ENCODE results near the gene ZNF12. TPM values are rescaled to one million over a fixed set of nuclear protein-coding genes. Genes with fewer than 3 reads are reported as not detected.
"Not testable (repeated sequence)": the region's sequence is repeated elsewhere in the genome, so short reads cannot be mapped to it uniquely, and the experiment has no call there.

Gene ZNF12
- total RNA-seq, 1 donor from 2014 or later, result 11.1 TPM

DNA sequence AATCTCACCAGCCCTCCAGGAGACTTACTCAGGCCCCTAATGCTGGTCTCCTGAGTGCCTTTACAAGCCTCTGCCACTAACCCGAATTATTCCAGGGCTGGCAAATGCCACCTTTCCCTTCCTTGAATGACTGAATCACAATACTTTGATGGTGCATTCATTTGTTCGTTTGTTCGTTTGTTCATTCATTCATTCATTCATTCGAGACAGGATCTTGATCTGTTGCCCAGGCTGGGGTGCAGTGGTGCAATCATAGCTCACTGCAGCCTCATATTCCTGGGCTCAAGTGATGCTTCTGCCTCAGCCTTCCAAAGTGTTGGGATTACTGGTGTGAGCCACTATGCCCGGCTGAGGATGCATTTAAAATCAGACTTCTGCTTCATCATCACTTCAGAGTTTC, 6.0 kb downstream of the ZNF12 start:
- no peak for DNase-seq (ENCODE audit: extremely low read depth, low read depth, low spot score)

DNA sequence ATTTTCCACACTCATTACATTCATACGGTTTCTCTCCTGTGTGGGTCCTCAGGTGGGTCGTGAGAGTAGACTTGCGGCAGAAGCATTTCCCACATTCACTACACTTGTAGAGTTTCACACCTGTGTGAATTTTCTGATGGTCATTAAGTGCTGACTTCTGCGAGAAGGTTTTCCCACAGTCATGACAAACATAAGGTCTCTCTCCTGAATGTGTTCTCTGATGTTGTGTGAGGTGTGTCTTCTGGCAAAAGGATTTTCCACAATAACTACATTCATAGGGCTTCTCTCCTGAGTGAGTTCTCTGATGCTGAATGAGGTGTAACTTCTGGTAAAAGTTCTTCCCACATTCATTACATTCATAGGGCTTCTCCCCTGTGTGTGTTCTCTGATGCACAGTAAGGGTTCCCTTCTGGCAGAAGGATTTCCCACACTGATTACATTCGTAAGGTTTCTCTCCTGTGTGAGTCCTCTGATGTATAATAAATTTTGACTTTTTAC, 15.1 kb downstream of the ZNF12 start:
- DNase-seq (ENCODE audit: extremely low read depth, low read depth, low spot score), result no peak

DNA sequence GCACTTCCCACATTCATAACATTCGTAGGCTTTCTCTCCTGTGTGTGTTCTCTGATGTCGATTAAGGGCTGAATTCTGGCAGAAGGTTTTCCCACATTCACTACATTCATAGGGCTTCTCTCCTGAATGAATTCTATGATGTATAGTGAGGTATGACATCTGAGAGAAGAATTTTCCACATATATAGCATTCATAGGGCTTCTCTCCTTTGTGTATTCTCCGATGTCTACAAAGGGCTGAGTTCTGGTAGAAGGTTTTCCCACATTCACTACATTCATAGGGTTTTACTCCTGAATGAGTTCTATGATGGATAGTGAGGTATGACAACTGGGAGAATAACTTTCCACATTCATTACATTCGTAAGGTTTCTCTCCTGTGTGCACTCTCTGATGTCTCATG, 15.6 kb downstream of the ZNF12 start:
- DNase-seq (ENCODE audit: extremely low read depth, low read depth, low spot score), result no peak

DNA sequence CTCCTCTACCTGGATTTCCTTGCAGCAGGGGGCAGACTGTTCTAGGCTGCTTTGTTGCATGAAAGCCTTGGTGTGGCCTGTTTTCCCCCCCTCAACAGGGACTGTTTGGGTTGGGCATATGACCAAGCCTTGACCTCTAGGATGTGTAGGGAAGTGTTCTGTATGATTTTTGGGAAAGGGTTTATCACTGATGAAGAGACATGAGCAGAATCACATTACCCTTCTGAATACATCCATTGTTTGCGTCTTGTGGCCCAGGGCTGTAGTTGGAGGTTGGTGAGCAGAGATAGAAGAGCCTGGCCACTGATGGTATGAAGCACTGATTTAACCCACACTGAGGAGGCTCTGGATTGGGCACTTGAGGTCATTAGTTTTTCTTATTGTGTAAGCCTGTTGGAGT, 26.6 kb downstream of the ZNF12 start:
- no peak for DNase-seq (ENCODE audit: extremely low read depth, low read depth, low spot score)

DNA sequence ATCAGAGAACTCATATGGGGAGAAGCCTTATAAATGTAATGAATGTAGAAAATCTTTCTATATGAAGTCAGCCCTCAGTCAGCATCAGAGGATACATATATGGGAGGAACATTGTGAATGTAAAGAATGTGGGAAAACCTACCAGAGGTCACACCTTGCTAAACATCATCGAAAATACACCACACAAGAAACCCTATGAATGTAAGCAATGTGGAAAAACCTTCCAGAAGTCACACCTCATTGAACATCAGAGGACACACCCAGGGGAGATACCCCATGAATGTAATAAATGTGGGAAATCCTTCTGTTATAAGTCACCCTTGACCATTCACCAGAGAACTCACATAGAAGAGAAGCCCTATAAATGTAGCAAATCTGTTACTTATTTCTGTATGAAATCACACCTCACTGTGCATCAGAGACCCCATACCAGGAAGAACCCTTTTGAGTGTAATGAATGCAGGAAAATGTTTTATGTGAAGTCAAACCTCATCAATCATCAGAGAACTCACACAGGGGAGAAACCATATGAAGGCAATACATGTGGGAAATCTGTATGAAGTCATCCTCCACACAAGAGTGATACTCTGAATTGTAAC, 30.8 kb downstream of the ZNF12 start:
- no peak for DNase-seq (ENCODE audit: extremely low read depth, low read depth, low spot score)

DNA sequence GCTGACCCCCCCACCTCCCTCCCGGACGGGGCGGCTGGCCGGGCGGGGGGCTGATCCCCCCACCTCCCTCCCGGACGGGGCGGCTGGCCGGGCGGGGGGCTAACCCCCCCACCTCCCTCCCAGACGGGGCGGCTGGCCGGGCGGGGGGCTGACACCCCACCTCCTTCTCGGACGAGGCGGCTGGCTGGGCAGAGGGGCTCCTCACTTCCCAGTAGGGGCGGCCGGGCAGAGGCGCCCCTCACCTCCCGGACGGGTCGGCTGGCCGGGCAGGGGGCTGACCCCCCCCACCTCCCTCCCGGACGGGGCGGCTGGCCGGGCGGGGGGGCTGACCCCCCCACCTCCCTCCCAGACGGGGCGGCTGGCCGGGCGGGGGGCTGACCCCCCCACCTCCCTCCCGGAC, 35.9 kb downstream of the ZNF12 start:
- DNase-seq (ENCODE audit: extremely low read depth, low read depth, low spot score), result not testable (repeated sequence)

DNA sequence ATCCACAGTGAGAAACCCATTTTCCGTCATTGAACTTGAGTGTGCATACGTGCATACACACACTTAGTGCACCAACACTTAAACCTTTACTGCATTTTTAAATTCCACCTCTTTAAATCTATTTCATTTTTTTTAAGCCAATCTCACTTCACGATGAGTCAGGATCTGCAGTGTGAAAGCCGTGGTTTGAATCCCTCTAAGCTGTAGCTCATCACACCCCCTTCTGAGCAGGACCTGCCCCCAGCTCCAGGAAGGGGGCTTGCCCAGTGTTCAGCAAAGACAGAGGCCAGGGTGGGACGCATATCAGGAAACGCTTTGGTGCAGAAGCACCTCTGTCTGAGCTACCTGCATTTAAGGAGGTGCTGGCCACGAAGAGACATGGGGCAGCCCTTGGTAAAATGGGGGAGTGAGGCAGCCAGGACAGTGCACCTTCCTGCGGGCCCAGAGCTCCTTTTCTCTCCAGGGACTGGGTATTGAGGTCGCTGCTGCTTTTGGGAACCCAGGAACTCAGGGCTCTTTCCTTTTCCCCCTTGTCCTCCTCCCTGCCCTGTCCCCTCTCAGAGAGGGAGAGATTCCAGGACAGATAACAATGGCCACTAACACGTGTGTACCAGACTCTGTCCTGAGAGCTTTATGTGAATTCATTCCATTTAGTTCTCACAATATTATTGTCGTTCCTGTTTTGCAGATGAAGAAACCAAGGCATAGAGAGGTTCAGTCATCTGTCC, 48.0 kb downstream of the ZNF12 start:
- no peak for DNase-seq (ENCODE audit: extremely low read depth, low read depth, low spot score)

DNA sequence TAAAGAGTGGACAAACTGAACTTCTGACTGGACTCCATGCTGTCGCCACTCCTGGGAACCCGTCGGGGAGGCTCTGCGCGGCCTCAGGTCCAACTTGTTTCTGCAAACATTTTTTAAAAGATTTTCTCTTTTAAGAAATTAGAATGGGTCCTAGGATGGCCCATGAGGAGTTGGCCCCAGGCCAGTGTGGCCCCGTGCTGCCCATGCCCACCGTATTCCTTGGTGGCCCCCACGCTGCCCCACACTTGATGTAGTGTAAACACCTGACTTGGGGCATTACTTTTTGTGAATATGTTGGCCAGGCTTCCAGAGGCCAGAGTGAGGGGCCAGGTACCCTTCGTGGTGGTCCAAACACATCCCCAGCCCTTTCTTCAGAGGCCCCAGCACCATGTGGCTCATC, 50.3 kb downstream of the ZNF12 start:
- DNase-seq (ENCODE audit: extremely low read depth, low read depth, low spot score), result no peak

DNA sequence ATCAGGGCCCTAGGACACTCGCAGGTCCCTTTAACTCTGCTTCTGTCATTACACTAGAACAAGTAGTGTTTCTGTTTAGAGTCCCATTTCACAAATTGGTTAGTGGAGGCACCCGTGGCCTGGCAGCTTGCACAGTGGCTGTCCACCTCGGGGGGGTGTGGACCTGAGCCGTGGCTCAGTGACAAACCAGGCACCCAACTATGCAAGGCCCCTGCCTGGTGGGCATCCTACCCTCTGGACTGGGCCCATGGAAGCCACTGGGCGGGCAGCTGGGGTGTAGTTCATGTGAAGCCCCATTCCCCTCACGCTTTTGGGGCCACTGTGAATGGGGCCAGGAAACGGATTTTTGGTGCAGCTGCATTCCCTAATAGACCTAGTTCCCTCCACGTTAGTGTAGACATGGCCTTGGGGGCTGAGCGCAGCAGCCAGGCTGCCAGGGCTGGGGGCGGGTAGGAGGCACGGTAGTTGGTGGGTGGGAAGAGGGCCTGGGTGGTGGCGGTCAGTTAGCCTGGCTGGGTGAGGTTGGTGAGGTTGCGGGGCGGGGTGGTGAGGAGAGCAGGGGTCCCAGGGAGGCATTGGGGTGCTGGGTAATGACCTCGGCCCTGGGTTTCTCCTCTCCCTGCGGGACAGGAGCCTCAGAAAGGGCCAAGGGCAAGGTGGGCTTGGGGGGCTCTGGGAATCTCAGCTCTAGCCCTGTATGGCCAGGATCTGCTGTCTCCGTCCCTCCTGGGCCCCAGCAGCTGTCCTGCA, 50.9 kb downstream of the ZNF12 start:
- no peak for DNase-seq (ENCODE audit: extremely low read depth, low read depth, low spot score)

DNA sequence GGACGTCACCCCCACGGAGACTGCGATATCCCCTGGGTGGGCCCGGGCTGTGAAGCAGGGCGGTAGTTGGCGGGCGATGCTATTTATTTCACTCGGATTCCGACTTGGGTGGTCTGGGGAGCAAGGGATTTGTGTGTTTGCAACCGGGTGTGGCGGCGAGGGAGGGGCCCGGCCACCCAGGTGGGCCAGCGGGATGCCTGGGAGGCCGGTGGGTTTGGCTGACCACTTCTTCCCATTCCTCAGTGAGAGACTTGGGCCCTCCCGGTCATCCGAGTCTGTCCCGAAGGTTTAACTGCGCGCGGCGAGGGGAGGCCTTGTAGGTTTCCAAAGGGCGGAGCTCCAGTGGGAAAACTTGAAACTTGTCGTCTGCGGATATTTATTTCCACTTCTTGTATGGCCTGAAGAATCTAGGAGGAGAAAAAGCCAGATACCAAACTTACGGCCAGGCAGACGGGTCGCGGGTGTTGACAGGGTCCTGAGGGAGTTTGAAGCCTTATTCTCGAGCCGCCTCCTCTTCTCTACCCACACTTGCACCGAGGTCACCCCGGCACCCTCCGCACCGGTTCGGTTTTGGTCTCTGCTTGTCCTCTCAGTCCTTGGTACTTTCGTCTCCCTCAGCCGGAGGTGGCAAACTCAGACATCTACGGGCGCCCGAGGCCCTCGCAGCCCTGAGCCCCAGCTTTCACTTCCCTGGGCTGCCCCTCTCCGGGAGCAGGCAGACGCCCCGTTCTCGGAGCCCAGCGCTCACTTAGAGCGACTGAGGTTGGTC, 51.7 kb downstream of the ZNF12 start:
- DNase-seq (ENCODE audit: extremely low read depth, low read depth, low spot score), result no peak

DNA sequence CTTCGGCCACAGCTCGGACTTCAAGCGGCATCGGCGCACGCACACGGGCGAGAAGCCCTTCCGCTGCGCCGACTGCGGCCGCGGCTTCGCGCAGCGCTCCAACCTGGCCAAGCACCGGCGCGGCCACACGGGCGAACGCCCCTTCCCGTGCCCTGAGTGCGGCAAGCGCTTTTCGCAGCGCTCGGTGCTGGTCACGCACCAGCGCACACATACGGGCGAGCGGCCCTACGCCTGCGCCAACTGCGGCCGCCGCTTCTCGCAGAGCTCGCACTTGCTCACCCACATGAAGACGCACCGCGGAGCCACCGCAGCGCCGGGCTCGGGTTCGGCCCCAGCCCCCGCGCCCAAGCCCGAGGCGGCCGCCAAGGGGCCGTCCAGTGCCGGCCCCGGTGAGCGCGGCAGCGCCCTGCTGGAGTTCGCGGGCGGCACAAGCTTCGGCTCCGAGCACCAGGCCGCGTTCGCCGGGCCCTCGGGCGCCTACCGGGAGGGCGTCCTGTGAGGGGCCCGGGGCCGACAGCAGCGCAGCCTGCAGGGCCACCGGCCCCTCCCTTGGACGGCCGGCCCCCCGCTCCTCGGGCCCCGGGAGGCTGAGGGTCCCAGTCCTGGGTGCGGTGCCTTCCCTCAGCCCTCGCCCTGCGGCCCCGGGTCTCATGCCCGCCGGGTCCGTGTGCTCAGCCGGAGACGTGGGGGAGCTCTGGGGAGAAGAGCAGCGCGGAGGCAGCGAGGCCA, 52.5 kb downstream of the ZNF12 start:
- no peak for DNase-seq (ENCODE audit: extremely low read depth, low read depth, low spot score)

DNA sequence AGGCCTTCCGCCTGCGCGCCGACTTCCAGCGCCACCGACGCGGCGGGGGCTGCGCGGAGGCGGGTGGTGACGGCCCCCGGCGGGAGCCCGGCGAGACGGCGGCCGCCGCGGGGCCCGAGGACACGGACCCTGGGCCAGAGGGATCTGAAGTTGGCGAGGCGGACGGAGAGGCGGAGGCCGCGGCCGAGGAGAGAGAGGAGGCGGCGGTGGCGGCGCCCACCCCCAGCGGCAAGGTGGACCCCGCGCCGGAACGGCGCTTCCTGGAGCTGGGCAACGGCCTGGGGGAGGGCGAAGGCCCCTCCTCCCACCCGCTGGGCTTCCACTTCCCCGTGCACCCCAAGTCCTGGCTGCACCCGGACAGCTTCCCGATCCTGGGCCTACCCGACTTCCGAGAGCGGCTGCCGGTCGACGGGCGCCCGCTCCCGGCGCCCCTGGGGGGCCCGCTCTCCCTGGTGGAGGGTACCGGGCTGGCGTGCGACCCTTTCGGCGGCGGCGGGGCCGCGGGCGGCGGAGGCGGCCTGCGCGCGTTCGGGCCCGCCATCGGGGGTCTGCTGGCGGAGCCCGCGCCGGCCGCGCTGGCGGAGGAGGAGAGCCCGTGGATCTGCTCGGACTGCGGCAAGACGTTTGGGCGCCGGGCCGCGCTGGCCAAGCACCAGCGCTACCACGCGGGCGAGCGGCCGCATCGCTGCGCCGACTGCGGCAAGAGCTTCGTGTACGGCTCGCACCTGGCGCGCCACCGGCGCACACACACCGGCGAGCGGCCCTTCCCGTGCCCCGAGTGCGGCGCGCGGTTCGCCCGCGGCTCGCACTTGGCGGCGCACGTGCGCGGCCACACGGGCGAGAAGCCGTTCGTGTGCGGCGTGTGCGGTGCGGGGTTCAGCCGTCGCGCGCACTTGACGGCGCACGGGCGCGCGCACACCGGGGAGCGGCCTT, 53.4 kb downstream of the ZNF12 start:
- no peak for DNase-seq (ENCODE audit: extremely low read depth, low read depth, low spot score)

DNA sequence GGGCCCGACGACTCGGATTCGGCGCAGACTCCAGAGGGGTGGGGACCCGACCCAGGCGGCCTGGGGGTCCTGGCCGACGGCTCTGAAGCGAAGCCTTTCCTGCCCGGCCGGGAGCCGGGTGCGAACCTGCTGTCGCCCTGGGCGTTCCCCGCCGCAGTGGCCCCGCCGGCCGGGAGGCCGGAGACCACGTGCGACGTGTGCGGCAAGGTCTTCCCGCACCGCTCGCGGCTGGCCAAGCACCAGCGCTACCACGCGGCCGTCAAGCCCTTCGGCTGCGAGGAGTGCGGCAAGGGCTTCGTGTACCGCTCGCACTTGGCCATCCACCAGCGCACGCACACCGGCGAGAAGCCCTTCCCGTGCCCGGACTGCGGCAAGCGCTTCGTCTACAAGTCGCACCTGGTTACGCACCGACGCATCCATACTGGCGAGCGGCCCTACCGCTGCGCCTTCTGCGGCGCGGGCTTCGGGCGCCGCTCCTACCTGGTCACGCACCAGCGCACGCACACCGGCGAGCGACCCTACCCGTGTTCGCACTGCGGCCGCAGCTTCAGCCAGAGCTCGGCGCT, 54.2 kb downstream of the ZNF12 start:
- no peak for DNase-seq (ENCODE audit: extremely low read depth, low read depth, low spot score)

DNA sequence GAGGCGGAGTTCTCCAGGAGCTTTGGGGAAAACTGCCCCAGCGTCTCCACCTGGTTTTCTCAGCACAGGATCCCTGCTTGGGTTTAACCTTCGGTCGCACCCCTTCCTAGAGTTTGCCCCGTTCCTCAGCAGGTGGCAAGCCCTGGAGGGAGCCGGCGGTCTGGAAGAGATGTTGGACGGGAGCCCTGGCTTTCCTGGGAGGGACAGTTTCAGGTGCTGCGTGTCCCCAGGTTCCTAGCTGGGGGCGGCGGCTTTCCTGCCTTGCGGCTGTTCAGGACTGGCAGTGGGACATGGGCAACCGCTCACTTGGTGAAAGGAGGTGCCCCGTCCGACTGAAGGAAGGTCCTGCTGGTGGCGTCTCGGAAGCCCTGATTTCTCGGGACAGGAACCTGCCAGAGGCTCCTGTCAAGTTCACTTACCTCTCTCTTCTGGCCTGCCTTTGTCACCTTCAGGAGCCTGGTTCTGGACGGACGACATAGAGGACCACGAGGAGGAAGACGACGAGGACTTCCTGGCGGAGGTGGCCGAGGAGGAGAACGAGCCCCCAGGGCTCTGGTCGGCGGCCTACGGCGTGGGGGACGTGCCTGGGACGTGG, 54.8 kb downstream of the ZNF12 start:
- DNase-seq (ENCODE audit: extremely low read depth, low read depth, low spot score), result no peak

DNA sequence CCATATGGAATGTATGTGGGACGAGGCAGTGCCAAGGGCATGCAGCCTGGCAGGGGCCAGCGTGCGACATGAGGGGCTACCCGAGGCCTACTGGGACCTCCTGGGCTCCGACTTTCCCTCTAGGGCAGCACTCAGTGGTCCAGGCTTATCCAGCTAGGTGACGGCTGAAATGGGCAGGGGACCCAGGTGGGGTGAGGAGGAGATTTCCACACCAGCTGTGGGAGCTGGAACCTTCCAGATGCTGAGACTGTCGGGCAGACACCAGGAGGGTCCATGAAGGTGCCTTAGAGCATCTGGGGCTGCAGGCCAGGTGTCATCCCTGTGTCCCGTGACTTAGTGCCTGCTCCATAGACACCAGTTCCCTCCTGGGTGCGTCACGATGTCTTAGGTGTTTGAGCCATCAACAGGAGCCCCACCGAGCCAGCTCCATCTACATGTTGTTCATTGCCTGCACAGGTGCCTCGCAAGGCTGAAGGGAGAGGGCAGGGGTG, 56.2 kb downstream of the ZNF12 start:
- no peak for DNase-seq (ENCODE audit: extremely low read depth, low read depth, low spot score)

DNA sequence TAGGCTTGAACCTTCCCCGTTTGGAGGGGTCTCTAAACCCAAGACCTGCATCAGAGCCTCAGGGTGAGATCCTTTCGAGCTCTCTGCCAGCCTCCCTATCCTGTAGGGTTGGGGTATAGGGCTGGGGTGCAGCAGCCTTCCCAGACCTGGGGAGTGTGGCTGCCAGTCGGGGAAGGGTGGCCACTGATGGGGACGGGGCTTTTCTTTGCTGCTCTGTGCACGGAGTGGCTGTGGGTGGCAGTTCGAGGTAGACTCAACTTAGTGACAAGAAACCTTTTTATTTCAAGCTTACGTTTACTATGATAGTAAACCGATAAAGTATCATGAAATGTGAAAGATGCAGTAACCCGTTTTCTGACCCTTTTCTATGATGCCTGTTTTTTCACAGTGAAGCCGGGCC, 56.7 kb downstream of the ZNF12 start:
- no peak for DNase-seq (ENCODE audit: extremely low read depth, low read depth, low spot score)

DNA sequence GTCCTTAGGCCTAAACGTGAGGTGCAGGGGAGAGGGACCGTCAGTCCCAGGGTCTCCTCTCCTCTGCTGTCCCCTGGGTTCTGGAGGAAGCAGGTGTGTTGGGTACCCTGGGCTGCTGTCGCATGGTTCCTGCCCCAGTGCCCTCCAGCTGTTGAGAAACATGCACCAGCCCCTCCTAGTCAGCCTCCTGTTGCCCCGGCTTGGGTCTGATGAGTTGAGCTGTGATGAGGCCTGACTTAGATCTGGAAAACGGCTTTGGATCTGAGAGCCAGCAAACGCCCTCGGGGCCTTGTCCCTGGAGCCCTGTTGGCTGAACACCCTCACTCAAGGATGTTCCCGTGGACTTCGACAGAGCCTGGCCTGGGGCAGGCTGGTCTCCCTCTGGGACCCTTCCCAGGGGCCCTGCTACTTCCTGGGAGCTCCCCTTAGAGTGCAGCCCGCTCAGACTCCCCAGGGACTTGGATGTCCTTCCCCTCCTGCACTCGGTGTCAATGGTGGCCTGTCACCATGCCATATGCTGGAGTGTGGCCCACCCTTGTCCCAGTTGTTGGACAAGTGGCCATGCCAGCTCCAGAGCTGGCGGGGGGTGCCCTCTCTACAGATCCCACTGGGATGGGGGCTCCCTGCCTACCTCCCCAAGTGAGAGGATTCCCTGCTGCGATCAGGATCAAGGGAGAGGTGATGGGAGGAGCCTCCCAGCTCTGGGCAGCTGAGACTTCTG, 57.3 kb downstream of the ZNF12 start:
- no peak for DNase-seq (ENCODE audit: extremely low read depth, low read depth, low spot score)

DNA sequence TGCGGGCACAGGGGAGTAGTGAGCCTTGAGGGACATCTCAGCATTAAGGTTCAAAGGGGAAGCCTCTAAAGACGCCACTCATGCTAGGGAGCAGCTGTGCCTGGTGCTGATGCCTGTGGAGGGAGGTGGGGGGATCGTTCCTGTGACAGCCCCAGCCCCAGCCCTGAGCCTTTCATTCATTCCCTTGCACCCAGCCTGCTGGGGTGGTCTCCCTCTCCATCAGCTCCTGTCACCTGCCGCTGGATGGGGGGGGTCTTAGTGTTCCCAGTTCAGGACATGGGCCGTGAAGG, 58.0 kb downstream of the ZNF12 start:
- DNase-seq (ENCODE audit: extremely low read depth, low read depth, low spot score), result no peak

Measured in glomerular endothelial cell (primary cell).